DND-41 (cell line): ENCODE measurements around the gene ASB1.

Experiments
- ATAC-seq: fragments of 200-7000 bp; cut with Tn5 transposase; 3 replicates; pipeline ENCODE4 v1.9.1; 2021; ENCODE audit warnings: low read depth; ENCODE audit not compliant: insufficient read depth
- DNase-seq: peaks from one replicate; pipeline ENCODE4 v3.0.0-alpha.2; 2020
- H2AFZ ChIP-seq: 2 replicates; pipeline ENCODE4 v1.6.0; 2012; ENCODE audit warnings: low read depth, low read length
- H3K27ac ChIP-seq: 2 replicates; pipeline ENCODE4 v1.5.1; 2012; ENCODE audit warnings: low read length, inconsistent platforms
- H3K27me3 ChIP-seq: fragments of 200-600 bp; sonication (generic); 2 replicates; pipeline ENCODE4 v1.6.0; 2012; ENCODE audit warnings: low read length, mild to moderate bottlenecking, inconsistent platforms; ENCODE audit not compliant: insufficient read depth, poor library complexity
- H3K36me3 ChIP-seq: 2 replicates; pipeline ENCODE4 v1.5.1; 2012; ENCODE audit warnings: low read length, inconsistent platforms; ENCODE audit not compliant: insufficient read depth
- H3K4me1 ChIP-seq: 2 replicates; pipeline ENCODE4 v1.5.1; 2012; ENCODE audit warnings: mild to moderate bottlenecking, low read length; ENCODE audit not compliant: insufficient read depth
- H3K4me2 ChIP-seq: 2 replicates; pipeline ENCODE4 v1.6.0; 2012; ENCODE audit warnings: mild to moderate bottlenecking, moderate library complexity, low read length, inconsistent platforms; ENCODE audit not compliant: insufficient read depth
- H3K4me3 ChIP-seq, 2 experiments: fragments of 200-600 bp in 1 of 2; shearing (Covaris generic) in 1 of 2; 2 replicates each; pipeline ENCODE4 v1.5.1; 2012 to 2016; ENCODE audit warnings: inconsistent platforms in 2 of 2, low read length in 2 of 2, mild to moderate bottlenecking in 2 of 2, low read depth in 1 of 2, moderate library complexity in 1 of 2
- H3K79me2 ChIP-seq: 2 replicates; pipeline ENCODE4 v1.6.0; 2012; ENCODE audit warnings: low read length, inconsistent platforms; ENCODE audit not compliant: insufficient read depth
- H3K9ac ChIP-seq: 2 replicates; pipeline ENCODE4 v1.6.0; 2012; ENCODE audit warnings: low read depth, mild to moderate bottlenecking, inconsistent platforms, low read length, moderate library complexity
- H3K9me3 ChIP-seq: 2 replicates; pipeline ENCODE4 v1.5.1; 2012; ENCODE audit warnings: low read length, moderate library complexity, mild to moderate bottlenecking, inconsistent platforms; ENCODE audit not compliant: insufficient read depth, severe bottlenecking
- H4K20me1 ChIP-seq: 2 replicates; pipeline ENCODE4 v1.6.0; 2012; ENCODE audit warnings: low read length; ENCODE audit not compliant: insufficient read depth
- EZH2 ChIP-seq: IDR thresholded peaks from 3 replicates; pipeline ENCODE4 v1.6.1; 2012; ENCODE audit warnings: borderline replicate concordance, low read depth, mild to moderate bottlenecking, moderate library complexity, low read length, inconsistent platforms; ENCODE audit not compliant: severe bottlenecking
- TF ChIP-seq, protein P1 (sequence below): IDR thresholded peaks from 2 replicates; pipeline ENCODE4 v1.5.1; 2012; ENCODE audit warnings: borderline replicate concordance, low read length, moderate library complexity, mild to moderate bottlenecking; ENCODE audit not compliant: poor library complexity, severe bottlenecking; ENCODE audit errors: extremely low read depth

The ASB1 gene

DNA sequence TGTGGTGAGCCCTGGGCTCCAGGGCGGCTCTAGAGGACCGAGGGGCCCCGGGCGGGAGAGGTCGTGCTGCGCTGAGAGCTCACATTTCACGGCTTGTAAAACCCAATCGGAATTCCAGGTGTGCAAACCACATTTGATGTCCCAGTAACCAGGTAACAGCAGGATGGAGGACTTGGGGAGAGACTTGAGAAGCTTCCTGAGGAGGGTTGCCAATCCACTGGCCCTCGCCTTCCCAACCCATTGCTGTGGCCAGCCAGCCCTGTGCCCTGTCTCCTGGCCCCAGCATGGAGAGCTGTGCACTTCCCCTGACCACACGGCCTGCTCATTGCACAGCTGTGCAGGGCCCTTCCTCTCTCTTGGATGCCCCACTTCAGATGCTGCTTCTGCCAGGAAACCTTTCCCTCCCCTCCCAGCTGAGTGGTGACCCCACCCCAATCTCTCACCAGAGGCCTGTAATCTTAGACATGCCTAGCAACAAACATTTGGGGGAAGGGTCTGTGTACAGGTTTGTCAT, 39.6 kb downstream of the ASB1 start:
- no peaks in the 10 kb centered on the region for H3K79me2 ChIP-seq
- ATAC-seq (no peak), DNase-seq (no peak)
- H3K4me1 ChIP-seq, result no peaks in the 10 kb centered on the region
- peaks cover 2% of the 10 kb centered on the region for H3K9me3 ChIP-seq
- no peak overlapping the region for H3K4me2 ChIP-seq
- H4K20me1 ChIP-seq, result no peaks in the 10 kb centered on the region
- no peak overlapping the region for H3K9ac ChIP-seq
- H3K36me3 ChIP-seq, result no peaks in the 10 kb centered on the region
- TF ChIP-seq, protein P1, sequence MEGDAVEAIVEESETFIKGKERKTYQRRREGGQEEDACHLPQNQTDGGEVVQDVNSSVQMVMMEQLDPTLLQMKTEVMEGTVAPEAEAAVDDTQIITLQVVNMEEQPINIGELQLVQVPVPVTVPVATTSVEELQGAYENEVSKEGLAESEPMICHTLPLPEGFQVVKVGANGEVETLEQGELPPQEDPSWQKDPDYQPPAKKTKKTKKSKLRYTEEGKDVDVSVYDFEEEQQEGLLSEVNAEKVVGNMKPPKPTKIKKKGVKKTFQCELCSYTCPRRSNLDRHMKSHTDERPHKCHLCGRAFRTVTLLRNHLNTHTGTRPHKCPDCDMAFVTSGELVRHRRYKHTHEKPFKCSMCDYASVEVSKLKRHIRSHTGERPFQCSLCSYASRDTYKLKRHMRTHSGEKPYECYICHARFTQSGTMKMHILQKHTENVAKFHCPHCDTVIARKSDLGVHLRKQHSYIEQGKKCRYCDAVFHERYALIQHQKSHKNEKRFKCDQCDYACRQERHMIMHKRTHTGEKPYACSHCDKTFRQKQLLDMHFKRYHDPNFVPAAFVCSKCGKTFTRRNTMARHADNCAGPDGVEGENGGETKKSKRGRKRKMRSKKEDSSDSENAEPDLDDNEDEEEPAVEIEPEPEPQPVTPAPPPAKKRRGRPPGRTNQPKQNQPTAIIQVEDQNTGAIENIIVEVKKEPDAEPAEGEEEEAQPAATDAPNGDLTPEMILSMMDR, result no peak
- TF ChIP-seq EZH2, result no peak
- H3K4me3 ChIP-seq, result no peak overlapping the region
- no peak overlapping the region for H3K27ac ChIP-seq
- H2AFZ ChIP-seq, result no peak overlapping the region
- H3K27me3 ChIP-seq, result no peaks in the 10 kb centered on the region

DNA sequence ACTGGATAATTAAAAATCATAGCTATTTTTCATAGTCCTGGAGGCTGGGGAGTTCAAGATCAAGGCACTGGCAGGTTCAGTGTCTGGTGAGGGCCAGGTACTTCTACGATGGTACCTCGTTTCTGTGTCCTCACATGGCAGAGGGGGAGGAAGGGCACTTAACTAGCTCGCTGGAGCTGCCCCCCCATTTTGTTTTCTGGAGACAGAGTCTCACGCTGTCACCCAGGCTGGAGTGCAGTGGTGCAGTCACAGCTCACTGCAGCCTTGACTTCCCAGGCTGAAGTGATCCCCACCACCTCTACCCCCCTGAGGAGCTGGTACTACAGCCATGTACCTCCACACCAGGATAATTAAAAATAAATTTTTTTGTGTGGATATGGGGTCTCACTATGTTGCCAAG, 40.3 kb downstream of the ASB1 start:
- H3K79me2 ChIP-seq, result no peaks in the 10 kb centered on the region
- H3K27me3 ChIP-seq, result no peaks in the 10 kb centered on the region
- H3K9ac ChIP-seq, result no peak overlapping the region
- H3K36me3 ChIP-seq, result no peaks in the 10 kb centered on the region
- no peak for ATAC-seq
- no peak overlapping the region for H3K4me3 ChIP-seq
- no peak overlapping the region for H2AFZ ChIP-seq
- no peaks in the 10 kb centered on the region for H3K4me1 ChIP-seq
- no peak overlapping the region for H3K4me2 ChIP-seq
- no peak for TF ChIP-seq EZH2
- TF ChIP-seq, protein P1, result no peak
- peaks cover 2% of the 10 kb centered on the region for H3K9me3 ChIP-seq
- no peak for DNase-seq
- no peaks in the 10 kb centered on the region for H4K20me1 ChIP-seq
- H3K27ac ChIP-seq, result no peak overlapping the region

GRCh38 chr2:238467792-238468191, 41.1 kb downstream of the ASB1 start:
- Histone ChIP-seq H3K9me3 (peaks cover 2% of the 10 kb centered on the region), H3K36me3 (no peaks in the 10 kb centered on the region), H3K4me3 (no peak overlapping the region), H2AFZ (no peak overlapping the region), H4K20me1 (no peaks in the 10 kb centered on the region), H3K4me2 (no peak overlapping the region), H3K9ac (no peak overlapping the region), H3K27me3 (no peaks in the 10 kb centered on the region), H3K27ac (no peak overlapping the region), H3K4me1 (no peaks in the 10 kb centered on the region), H3K79me2 (no peaks in the 10 kb centered on the region)
- ATAC-seq (no peak), DNase-seq (no peak)
- TF ChIP-seq EZH2, result no peak
- TF ChIP-seq, protein P1, result no peak

DNA sequence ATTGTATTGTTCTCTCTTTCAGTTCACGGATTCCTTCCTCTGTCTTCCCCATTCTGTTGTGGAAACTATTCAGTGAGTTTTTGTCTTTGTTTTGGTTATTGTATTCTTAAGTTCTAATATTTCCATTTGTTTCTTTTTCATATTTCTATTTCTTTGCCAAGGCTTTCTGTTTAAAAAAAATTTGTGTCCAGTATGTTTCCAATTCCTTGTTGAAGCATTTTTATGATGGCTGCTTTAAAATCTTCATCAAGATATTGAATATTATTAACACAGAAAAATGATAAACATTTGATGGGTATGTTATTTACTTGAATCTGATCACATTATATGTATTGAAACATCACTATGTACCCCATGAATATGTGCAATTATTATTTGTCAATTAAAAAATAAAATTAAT, 42.4 kb downstream of the ASB1 start:
- Histone ChIP-seq H3K79me2 (no peaks in the 10 kb centered on the region), H2AFZ (no peak overlapping the region), H3K36me3 (no peaks in the 10 kb centered on the region), H4K20me1 (no peaks in the 10 kb centered on the region), H3K4me2 (no peak overlapping the region), H3K27me3 (no peaks in the 10 kb centered on the region), H3K9ac (no peak overlapping the region), H3K9me3 (peaks cover 2% of the 10 kb centered on the region), H3K4me3 (no peak overlapping the region), H3K4me1 (no peaks in the 10 kb centered on the region), H3K27ac (no peak overlapping the region)
- no peak for DNase-seq
- TF ChIP-seq, protein P1, result no peak
- no peak for TF ChIP-seq EZH2
- no peak for ATAC-seq
